Hematopoietic multipotent progenitor cell (in vitro differentiated cells): Measurements from ENCODE around the gene EPAS1. TPM values are rescaled to one million over a fixed set of nuclear protein-coding genes. Genes with fewer than 3 reads are reported as not detected.

Source experiments
- DNase-seq, 3 donors: peaks; one replicate each; pipeline ENCODE4 v3.0.0-alpha.2; 2011 to 2015; ENCODE audit warnings: low read depth in 2 of 3, low spot score in 2 of 3
- total RNA-seq: library from RNA; depleted of rRNA; stranded (reverse); fragments of >200 nt; gene quantifications from one replicate; pipeline ENCODE4 v1.2.3, GENCODE V29; 2012

Gene EPAS1
- total RNA-seq, 1 donor, result 0.54 TPM

DNA sequence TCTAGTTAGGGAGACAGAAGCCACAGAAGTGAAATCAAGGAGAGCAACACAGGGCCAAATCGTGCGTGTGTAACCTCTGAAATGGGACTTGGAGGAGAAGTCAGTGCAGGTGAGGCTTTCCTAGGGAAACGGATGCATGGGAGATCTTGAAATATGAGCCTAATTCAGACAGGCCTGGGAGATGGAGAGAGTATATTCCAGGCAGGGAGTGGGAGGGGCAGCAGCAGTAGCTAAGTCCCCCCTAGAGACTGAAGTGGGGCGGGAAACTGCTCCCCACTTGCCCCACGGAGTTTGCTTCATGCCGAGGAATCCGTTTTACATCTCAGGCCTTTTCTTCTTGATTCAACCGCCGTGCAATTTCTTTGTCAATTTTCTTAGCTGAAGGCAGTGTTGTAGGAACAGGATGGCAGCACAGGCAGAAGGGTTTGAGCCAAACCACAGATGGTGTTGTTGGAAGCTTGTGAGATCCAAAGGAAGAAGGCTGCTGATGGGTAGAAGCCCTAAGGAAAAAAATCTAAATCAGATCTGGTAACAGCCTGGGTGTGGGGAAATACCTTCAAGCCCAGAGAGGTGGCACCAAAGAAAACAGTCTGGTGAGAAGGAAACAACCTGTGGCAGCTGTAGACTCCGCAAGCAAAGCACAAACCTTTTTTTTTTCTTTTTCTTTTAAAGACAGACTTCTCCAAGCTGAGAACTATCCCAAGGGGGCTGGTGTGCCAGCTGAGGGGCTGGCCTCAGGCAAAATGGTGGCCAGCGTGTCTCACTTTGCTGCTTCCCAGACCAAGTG lies 40.2 kb downstream of the EPAS1 start:
- no peak for DNase-seq

DNA sequence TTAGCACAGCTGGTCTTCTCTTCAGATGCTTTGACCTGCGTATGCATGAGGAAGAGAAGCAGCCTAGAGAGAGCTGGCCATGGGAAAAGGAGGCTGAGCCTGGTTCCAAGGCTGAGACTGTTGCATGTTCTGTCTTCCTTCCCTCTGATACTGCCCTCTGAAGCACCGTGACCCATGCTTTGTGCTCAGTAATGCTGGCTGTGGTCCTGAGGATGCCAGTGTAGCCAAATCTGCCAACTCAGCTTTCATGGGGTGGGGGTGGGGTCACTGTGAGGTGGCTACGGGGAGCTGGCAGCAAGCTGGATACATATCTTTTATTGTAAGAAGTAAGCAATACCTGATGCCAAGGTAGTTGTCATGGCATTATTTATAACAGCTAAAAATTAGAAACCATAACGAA lies 41.5 kb downstream of the EPAS1 start:
- no peak for DNase-seq

DNA sequence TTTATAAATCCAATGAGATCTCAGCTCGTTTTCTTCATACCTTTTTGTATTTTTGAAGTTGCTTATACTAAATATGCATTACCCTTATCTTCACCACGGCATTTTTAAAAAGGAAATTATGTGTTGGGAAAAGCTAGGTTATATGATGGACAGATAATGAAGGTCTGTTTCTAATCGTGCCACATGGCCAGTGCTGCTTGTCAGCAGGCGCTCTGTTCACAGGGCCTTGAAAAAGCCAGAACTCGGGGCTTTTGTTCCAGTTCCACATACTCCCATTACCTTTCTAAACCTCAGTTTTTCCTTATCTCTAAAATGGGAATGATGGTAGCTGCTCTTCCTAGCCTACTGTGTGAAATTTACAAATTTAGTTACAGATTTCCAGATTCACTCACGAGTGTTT lies 42.0 kb downstream of the EPAS1 start:
- DNase-seq, result no peak

DNA sequence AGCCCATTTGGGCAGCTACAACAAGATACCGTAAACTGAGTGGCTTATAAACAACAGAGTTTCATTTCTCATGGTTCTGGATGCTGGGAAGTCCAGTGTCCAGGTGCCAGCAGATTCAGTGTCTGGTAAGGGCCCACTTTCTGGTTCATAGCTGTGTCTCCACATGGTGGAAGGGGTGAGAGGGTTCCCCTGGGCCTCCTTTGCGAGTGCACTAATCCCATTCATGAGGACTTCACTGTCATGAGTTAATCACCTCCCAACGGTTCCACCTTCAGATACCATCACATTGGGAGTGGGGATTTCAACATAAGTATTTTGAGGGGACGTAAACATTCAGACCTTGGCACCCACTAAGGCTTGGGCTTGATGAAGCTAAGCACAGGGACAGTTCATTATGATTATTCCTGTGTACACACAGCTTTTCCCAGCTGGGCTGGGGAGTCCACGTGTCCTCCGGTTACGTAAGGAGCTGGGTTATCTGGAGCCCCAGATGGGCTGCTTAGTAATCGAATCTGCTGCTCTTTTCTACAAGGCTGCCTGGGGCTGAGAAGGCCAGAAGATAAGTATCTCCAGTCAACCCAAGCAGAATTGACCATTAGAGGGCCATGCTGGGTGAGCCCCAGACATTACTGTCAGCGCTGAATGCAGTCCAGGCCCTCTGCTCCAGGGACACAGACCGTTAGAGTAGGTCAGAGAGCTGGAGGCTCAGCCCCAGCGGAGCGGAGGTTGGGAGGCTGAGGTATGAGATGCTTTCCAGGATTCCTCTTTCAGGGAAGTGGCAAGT lies 42.7 kb downstream of the EPAS1 start:
- no peak for DNase-seq

DNA sequence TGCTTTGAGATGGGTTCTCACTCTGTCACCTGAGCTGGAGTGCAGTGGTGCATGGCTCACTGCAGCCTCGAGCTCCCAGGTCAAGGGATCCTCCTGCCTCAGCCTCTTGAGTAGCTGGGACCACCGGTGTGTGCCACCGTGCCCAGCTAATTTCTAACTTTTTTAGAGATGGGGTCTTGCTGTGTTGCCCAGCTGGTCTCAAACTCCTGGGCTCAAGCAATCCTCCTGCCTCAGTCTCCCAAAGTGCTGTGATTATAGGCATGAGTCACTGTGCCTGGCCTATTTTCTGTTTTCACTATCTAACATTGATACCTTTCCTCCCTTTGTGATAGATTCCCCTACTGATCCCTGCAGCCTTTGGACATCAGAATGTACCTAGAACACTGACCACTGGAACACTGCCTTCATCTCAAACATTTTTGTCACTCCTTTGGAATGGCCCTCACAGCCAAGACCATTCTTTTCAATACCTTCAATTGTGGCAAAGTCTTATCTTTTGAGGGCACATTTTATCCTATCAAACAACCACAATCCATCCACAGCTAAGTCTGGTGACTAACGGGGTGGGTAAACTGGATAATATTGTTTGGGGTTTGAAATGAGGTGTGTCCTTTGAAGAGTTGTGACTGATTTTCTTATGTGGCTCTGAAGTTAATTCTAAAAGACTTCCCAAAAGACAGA lies 43.7 kb downstream of the EPAS1 start:
- peak in 1 of 3 donors; percentile 53 for DNase-seq

DNA sequence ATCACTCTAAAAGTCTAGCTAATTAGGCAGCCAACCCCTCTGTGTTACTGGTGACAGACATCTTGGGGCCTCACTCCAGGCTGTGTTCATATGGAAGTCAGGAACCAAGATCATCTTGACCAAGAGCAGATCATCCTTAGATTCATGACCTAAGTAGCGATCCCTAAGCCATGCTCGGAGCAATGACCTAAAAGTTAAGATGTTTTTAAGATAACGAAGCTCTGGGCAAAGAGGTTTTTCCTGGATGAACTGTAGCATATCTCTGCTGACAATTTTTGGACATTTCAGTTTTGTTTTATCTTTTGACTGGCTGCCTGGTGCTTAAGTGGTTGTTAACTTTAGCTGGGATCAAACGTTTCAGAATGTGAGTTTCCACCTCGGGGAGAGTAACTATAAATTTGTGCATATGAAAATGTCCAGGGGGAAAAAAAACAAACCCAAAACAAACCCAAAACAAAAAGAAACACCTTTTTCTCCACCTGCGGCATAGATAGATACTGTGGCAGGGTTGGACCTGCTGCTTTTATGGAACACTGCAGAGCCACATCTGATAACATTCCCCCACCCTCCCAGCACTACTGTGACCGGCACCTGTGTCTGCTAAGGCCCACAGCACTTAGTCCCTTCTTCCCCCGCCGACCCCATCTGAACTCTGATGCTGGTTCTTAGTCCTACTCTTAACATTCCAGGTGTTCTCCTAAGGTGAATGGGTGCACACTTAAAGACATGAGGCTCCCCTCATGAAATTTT lies 45.5 kb downstream of the EPAS1 start:
- DNase-seq, result no peak

DNA sequence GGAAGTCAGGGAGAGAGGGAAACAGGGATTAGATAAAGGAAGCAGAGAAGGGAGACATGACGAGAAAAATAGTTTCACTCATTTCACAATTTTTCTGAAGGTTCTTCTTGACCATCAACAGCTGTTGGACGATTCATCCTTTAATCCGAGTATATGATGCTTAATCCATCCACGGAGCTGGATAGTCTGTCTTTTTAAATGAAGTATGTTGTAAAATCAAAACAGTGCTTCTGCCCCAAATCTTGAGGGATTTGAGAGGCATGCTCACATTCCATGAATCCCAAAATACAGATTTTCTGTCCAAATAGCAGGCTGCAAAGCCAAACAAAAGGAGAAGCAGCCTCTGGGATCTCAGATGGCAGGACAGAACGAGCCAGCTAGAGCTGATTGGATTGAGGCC lies 47.5 kb downstream of the EPAS1 start:
- DNase-seq, result no peak

DNA sequence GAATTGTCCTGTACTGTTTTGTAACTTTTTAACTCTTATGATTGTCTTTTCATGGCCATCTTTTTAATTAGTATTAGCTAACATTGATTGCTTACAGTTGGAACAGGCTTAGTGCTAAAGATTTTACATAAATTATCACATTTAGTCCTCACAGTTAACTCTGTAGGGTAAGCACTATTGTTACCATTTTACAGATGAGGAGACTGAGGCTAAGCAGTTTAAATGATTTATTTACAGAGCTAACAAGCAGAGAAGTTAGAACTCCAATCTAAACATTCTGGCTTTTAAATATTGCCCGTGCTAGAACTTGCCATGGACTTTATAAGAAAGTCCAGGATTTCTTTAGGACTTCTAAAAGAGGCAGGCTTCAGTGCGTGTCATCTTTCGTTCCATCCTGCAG lies 48.6 kb downstream of the EPAS1 start:
- DNase-seq, result no peak

DNA sequence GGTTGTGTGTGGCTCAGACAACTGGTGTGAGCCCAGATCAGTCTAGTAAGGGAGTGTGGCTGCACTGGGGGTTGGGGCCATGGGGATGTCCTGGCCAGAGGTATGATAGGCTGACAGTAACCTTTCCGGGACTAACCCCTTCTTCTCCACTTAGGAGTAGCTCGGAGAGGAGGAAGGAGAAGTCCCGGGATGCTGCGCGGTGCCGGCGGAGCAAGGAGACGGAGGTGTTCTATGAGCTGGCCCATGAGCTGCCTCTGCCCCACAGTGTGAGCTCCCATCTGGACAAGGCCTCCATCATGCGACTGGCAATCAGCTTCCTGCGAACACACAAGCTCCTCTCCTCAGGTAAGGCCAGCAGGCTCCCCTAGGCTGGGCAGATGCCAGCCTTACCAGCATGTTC lies 49.5 kb downstream of the EPAS1 start:
- DNase-seq, result no peak

DNA sequence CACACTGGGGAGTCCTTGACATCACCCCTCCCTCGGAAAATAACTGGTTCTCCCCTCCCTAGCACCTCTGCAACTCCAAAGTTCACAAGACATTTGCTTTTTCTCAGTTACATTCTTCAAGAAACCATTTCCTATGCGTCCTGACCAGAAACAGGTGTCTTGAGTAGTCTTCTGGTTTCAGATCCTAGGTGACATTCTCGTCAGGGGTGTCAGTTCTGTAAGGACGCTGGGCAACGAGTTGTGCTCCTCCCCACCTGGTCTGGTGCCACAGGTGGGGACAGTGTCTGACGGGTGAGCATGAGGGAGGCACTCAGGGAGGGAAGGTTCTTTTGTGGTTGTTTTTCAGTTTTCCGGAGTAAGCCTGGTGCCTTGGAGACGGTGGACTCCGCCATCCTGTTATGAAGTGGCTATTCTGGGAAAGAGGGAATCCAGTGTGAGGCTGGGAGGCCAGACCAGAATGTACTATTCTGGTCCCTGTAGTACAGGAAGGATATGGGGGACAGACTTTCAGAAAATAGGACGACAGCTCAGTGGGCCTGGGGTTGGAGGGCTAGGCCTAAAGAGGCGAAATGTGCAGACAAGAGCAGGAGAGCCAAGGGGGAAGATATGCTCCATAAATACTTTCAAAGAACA lies 50.6 kb downstream of the EPAS1 start:
- DNase-seq, result no peak

DNA sequence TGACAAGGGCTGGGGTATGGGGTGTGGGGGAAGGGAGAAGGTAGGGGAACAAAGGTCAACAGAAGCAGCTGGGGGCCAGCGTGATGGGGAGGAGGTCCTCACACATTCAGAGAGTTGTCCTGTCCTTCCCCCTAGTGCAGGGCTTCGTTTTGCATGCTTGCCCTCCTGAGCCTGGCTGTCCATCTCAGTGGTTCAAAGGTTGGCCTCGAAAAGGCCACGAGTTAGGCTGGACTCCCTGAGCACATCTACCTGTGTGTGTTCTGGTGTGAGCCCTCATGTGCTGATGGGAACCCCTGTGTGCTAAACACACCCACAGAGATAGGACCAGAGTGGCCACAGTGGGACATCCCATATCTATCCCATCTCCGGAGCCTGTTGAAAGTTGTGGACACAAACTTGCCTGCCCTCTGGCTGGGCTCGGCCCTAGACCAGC lies 51.9 kb downstream of the EPAS1 start:
- no peak for DNase-seq

DNA sequence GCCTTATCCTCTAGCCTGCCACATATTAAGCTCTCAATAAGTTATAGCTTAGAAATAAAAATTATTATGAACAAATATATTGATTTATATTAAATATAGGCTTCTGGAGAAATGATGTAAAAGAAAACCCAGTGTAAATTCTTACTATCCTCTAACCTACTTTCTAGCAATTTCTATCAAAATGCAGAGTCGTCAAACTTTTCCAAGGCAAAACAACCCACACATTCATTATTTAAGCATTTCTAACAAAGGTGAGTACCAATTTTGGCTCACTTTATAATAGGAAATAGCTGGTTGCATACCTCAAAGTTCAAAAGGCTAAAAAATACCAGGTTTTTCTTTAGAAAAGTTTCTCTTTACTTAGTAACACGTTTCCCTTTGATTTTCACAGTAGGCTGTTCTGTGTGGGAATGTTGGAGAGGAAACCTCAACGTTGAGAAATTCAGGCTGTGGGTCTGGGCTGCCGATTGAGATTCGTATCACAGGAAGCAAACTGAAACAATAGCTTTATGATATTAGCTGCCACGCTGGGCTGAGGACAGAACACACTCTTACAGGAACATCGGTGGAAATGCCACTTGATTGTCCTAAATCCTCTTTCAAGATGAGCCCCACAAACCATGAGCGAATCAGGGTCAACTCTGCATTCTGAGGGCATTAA lies 53.0 kb downstream of the EPAS1 start:
- DNase-seq, result no peak

DNA sequence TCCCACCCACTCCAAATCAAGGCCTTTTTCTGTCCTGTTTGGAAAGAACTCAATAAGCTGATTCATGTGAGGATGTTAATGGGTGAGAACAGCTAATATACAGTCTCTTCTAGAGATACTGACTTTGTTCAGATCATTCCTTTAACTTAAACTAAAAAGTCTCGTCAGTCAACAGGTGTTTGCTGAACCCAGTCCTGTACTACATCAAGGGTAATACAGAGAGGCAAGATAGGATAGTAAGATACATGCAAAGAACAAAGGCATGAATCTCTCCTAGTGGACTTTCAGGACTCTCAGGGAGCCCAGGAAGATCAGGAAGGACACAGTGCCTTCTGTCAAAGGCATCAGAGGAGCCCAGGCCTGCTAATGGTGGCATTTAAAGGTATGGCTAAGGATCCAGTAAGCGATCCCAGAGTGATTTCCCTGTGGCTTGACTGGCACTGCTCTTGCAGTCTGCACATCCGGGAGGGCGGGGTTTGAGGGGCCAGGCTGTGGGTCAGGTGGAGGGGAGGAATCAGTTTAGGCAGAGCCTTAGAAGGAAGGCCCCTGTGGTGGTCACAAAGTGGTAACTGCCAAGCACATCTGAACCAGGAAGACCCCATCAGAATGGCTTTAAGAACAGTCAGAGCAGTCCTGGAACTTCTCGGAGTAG lies 54.0 kb downstream of the EPAS1 start:
- DNase-seq, result no peak

DNA sequence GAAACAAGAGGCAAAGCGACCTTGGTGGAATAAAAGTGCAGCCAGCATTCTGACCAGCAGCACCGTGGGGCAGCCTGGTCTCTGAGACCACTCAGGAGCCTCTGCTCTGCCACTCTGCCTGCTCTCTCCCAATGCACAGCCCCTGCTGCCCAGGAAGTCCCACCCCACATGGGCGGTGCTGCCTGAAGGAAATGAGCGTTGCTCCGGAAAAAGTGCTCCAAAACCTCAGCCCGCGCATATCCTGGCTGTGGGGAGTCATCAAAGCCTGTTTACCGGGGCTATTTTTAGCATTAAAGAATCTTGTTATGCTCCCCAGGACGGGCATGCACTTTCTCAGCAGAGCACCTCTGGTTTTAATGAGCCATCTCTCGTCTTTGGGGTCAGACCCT lies 54.5 kb downstream of the EPAS1 start:
- DNase-seq, result peak in 1 of 3 donors; percentile 21

DNA sequence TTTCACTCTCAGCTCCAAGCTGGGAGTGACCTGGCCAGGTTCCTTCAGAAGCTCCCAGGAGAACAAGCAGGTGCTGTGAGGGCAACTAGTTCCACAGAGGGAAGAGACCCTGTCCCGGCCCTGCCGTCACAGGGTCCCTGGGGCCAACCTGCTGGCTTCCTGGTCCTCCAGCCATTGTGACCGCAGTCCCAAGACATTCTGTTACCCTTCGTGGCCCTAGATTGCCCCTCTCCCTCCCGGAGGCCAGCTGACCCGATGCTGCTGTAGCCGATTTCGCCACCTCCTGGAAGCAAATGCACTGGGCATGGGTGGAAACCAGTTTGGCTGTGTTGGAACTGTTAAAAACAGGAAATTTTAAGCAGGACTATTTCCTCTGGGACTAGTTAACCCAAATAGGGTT lies 55.4 kb downstream of the EPAS1 start:
- DNase-seq, result no peak

DNA sequence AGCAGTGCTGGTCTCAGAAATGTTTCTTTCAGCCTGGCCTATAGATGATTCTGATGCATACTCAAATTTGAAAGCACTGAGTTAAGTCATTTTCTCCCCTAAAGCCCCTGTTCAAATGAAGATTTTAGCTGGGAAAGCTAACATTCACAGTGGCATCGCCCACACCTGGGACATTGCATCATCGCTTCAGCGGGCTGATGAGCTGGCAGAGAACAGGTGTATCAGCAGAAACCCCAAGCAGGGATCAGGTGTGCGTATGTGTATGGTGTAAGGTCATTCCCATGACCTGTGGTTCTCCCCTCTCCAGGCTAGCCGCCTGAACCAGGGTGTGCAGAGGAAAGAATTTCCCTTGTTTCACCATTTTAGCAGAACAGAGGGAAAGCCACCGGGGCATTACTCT lies 56.3 kb downstream of the EPAS1 start:
- no peak for DNase-seq

DNA sequence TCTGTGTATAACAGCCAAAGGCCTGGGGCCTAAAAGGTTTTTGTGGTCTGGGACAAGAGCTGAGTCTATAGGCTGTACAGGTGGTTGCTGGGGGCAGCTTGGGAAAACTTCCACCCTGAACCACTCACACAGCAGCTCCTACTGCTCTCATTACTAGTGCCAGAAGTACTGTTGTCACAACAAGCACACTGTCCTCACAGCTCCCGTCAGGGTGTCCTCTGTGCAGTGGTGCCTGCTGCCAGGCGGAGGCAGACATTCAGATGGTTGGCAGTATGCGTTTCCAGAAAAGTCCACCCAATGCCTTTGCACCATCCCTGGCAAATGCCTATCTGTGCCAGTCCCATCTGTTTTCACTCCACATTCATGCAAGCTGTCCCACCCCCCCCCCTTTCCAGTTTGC lies 58.5 kb downstream of the EPAS1 start:
- no peak for DNase-seq

DNA sequence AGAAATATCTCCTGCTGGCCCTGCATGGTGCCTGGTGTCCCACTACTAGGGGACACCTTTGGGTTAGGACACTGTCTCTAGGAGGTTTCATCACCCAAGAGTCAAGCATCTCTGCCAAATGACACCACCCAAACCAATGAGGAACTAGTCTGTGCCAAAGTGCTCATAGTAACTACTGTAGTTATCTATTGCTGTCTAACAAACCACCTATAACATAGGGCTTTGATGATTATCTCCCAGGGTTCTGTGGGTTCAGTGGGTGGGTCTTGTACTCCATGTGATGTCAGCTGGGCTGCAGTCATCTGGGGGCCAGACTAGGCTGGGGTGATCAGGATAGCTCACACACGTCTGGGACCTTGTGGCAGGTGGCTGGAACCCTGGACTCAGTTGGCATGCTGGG lies 59.8 kb downstream of the EPAS1 start:
- DNase-seq, result no peak

DNA sequence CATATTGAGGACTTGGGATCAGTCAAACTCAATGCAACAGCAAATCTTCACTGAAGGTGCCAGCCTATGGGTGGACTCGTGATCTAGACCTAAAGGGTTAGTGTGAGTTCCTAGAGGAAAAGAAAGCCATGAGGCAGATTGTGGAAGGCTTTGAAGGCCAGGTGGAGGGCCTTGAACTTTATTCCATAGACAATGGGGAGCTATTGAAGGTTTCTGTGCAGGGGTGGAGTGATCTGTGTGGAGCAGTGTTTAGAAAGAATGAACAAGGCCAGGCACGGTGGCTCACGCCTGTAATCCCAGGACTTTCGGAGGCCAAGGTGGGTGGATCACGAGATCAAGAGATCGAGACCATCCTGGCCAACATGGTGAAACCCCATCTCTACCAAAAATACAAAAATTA lies 61.5 kb downstream of the EPAS1 start:
- DNase-seq, result no peak
